Measurements from ENCODE around the gene PDC.

PDC gene

GRCh38 chr1:186461014-186461413 lies at the start of gene PDC:
TSS of gene PDC (minus strand) at chr1:186461114. CDS start at chr1:186449459, 11,655 bp downstream.
- no peak for DNase-seq

- no peak for DNase-seq
Observed at GRCh38 chr1:186503190-186503589, 42.3 kb upstream of the PDC start.

GRCh38 chr1:186502087-186502486 lies 41.2 kb upstream of the PDC start:
- DNase-seq = no peak

- DNase-seq = no peak
Observed at GRCh38 chr1:186500804-186501203, 39.9 kb upstream of the PDC start.

DNA sequence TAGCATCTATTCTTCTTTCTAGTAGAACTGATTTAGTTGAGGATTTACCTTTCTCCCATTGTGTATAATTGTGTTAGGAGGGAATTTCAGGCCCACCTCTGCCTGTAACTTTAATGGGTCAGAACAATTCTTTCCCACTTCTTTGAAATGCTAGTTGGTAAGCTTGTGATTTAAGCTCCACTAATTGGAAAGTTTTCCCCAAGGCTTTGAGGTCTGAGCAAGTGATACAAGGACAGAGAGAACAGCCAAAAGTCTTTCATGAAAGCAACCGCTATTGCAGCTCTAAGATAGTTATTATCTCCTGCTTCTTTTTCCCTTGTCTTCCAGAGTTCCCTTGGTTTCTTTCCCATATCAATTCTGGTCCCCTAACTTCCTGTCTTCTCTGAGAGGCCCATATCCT lies 38.7 kb upstream of the PDC start:
- no peak for DNase-seq

- DNase-seq = no peak
Observed at GRCh38 chr1:186498695-186499389, 37.9 kb upstream of the PDC start.

GRCh38 chr1:186498071-186498470 lies 37.2 kb upstream of the PDC start:
- no peak for DNase-seq

- DNase-seq = no peak
Observed at GRCh38 chr1:186497651-186498050, 36.7 kb upstream of the PDC start.

GRCh38 chr1:186496171-186496851 lies 35.4 kb upstream of the PDC start:
- DNase-seq = no peak

GRCh38 chr1:186494832-186495271 lies 33.9 kb upstream of the PDC start:
- no peak for DNase-seq

DNA sequence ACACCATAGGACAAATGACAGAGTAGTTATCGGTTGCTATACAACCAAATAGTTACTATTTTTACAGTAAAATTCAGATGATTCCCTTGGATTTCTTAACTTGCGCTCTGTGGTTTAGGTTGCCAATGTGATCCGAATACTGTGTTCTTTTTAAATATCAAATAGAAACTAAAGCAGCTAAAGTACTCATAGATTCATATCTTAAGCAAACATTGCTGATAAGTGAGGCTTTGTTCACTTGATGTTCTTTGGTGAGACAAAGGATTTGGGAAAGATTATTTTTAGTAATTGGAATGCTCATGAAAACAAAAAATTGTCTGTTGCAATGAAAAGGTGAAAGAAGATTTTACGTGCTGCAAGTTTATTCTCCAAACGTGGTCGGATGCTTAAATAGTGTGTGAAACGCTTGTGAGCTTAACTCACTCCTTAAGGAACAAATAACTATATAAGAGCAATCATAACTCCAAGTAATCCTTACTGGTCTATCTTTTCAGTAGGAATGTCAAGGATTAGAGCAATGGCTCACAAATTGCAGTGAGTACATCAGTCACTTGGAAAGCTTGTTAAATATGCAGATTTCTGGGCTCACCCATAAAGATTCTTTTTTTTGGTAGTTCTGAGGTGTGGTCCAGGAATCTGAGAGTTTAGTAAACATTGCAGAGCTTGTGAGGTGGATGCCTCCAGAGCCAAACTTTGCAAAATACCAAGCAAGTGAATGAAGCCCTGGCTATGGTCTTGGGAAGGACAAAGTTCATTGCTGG lies 31.8 kb upstream of the PDC start:
- DNase-seq = no peak

DNA sequence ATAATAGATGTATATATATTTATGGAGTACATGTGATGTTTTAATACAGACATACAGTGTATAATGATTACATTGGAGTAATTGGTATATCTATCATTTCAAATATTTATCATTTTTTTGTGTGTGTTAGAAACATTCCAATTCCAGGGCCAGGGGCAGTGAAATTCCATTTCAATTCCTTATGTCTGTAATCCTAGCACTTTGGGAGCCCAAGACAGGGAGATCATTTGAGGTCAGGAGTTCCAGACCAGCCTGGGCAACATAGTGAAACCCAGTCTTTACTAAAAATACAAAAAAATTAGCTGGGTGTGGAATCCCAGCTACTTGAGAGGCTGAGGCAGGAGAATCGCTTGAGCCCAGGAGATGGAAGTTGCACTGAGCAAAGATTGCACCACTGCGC lies 30.4 kb upstream of the PDC start:
- DNase-seq = no peak

DNA sequence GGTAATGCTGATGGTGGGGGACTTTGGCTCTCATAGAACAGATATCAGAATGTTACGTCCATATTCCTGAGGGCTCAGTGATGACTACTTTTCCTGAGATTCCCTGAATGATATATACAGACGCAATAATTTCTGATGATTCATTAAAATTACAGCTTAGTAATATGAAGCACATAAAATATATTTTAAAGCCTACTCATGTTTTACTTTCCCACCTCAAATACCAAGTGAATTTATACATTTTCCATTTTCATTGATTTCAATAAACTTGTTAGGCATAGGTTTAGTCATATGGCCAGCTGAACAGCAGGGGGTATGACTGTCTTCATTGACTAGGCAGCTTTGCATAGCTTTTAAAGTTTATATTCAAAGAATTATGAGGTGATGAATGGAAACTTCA lies 26.2 kb upstream of the PDC start:
- no peak for DNase-seq

DNA sequence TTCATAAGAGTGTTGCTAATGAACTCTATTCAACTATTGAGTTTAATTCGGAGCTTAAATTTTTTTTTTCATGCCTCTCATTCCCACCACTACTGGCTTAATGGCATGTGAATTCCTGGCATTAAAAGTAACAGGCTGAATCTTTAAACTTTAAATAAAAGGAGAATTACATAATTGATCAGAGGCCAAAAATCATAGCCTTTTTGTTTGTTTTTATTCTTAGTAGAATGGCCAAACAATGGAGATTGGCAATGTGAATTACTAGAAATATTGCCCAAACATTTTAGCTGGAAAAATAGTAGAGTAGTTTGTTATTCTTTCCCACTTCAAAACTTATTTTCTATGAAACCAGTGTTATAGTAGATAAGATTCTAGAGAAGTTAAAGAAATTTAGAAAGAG lies 25.1 kb upstream of the PDC start:
- no peak for DNase-seq

DNA sequence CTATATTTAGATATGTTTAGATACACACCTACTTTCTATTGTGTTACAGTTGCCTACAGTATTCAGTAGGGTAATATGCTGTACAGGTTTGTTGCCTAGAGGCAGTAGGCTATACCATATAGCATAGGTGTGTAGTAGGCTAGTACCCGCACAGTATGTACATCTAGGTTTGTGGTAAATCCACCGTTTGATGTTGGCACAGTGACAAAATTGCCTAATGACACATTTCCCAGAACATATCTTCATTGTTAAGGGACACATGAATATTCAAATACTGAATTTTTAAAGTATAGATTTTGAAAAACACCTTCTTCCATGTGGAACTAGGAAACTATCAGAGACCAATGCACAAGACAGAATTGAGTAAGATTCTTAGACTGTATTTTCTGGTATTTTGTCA lies 22.6 kb upstream of the PDC start:
- DNase-seq = no peak

DNA sequence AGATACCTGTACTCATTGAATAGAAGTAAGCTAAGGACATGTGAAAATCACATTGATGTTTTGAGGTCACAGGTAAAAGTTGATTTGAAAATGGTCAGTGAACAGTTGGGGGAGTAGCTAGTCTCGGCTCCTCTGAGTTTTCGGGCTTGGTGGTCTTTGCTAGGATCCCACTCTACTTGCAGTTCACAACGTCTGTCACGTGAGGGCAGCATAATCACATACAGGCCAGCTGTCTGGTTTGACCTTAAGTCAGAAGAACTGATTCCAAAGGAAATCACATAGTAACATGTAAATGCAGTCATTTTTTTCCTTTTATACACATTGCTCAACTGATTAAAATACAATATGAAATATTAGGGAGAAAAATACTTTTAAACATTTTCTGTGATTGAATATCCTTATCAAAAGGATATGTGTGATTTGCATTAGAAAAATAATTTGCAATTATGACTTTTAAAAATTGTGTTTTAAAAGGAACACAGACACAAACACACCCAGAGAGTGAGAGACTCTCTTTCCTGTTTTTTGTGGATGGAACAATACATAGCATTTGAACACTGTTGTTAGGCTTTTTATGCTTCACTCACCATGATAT lies 21.8 kb upstream of the PDC start:
- peak in 31 of 56 donors; percentile 1 to 68 (median 9) for DNase-seq

DNA sequence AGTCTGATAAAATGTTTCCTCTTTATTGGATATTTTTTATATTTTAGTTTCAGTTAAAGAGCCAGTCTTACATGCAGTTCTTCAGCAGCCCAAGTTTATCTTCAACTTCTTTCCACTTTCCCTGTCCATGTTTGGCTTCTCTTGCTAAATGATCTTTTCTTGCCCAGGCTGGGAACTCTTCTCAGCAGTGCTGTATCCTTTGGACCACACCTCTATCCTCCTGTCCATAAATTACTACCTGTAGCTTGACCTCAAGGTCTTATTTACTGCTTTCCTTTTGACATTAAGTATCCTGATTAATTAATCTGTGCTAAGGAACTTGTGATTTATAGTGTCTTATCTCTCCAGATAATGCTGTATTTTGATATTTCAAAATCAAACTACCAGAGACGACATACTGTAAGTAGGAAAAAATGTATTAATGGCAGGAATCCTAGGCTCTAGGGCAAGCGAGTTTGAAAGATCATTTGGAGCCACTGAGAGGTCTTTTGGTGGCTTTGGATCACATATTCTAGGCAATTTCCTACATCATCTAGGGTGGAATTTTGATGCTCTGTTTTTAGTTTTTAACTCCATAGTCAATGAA lies 20.5 kb upstream of the PDC start:
- no peak for DNase-seq

DNA sequence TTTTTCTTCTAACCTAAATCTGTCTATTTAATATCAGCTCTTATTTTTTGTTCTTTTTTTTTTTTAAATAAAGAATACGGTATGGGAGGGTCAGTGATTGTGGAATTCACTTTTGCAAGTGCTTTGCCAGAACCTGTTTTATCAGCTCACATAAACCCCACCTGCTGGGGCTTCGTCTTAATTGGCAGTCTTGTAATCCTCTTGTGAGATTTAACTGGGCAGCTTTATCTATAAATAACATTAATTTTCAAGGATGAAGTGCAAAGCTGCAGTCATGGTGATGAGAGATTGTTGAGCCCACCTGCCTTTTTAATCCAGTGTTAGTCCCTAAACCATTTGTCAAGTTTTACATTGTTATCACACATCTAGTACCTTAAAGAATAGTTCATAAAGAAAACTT lies 18.2 kb upstream of the PDC start:
- DNase-seq = no peak

- no peak for DNase-seq
Observed at GRCh38 chr1:186476264-186477040, 15.5 kb upstream of the PDC start.

DNA sequence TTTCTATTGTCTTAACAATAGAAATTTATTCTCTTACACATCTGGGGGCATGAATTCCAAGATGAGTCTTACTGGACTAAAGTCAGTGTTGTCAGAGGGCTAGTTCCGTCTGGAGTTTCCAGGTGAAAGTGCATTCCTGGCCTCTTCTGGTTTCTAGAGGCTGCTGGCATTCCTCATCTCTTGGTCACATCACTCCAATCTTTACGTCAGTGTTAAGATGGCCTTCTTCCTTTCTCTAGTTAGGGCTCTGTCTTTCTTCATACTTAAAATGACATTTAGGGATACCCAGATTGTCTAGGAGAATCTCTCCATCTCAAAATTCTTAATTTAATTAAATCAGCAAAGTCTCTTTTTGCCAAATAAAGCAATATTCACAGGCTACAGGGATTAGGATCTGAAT lies 13.3 kb upstream of the PDC start:
- no peak for DNase-seq

DNA sequence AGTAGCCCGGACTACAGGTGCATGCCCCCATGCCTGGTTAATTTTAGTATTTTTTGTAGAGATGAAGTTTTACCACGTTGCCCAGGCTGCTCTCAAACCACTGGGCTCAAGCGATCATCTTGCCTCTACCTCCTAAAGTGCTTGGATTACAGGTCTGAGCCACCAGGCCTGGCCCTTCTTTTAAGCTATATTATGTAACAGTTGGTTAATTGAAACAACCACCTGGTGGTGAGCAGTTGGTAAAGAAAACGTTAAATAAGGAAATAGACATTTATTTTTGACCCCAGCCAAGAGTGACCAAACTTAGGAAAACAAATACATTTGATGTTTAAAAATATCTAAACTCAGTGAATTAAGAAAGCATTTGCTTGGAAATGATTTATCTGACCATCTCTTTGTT lies 12.1 kb upstream of the PDC start:
- no peak for DNase-seq

All from nucleus accumbens (tissue), 56 donors.